Measurements from ENCODE around the gene MST1R.
A peak's percentile ranks its signal among the peaks of the same experiment; 100 is the strongest.

The MST1R gene

GRCh38 chr3:49856181-49857005 is 47.3 kb downstream of the MST1R start, which contains the start of gene TRAIP:
Gene TRAIP (minus strand): TSS chr3:49856564. CDS start chr3:49856453, 111 bp downstream.
- peak; percentile 58 for FAIRE-seq
- TF ChIP-seq POLR2A (IDR thresholded peaks at IDR 0.05; ENCODE audit: low read depth, low read length) = peak; percentile 56; the same call in 1 of the 2 replicates
- DNase-seq (ENCODE audit: insufficient read length, low spot score) = peak; percentile 97

DNA sequence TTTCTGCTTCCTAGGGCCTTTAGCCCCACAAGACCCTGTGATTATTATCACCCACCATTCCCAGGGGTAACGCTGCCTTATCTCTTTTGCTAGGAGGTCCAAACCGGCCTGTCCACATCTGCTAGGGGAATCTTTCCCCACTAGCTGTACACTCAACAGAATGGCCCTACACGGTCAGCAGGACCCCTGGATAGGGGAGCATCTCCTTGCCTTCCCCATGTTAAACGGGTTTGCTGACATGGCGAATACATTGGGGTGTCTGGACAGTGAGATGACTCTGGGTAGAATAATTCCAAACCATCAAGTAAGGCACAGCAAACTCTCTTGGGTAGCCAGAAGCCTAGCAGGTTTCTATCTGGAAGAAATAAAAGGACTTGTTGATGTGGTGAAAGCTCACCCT is 48.0 kb downstream of the MST1R start:
- DNase-seq (ENCODE audit: insufficient read length, low spot score) (no peak), FAIRE-seq (no peak)
- TF ChIP-seq POLR2A (IDR thresholded peaks at IDR 0.05; ENCODE audit: low read depth, low read length) = no peak

- no peak for TF ChIP-seq POLR2A (IDR thresholded peaks at IDR 0.05; ENCODE audit: low read depth, low read length)
- no peak for FAIRE-seq
- no peak for DNase-seq (ENCODE audit: insufficient read length, low spot score)
Observed at GRCh38 chr3:49845694-49846093, 58.0 kb downstream of the MST1R start.

DNA sequence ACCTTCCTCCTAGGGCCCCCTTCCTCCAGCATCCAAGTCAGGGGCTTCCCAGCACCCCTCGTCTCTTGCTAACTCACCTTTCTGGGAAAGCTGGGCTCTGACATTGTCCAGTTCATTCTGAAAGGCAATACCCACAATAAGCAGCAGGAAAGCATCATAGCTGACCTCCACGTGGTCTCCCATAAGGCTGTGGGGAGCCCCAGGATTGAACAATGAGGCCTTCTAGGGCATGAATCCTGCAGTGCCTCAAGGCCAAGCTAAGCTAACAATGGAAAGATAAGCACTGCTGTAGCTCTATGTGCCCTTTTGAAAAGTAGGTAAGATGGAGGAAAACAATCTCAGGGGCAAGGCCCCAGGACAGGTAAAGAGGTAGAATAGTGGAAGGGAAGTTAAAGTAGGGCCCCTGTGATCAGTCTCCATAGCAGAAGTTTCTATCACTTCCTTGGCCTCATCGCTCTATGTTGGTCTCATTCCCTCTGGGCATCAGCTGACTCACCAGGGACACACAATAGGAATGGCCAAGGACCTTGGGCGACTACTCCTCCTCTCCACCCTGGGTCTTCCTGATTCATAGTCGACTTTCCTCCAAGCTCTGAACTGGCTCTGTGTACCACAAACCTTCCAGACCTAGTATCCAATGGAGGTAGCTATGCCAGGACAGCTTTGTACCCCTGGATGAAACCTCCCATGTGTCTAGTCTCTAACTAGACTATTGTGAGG is 59.0 kb downstream of the MST1R start:
- TF ChIP-seq POLR2A (IDR thresholded peaks at IDR 0.05; ENCODE audit: low read depth, low read length) = no peak
- FAIRE-seq (no peak), DNase-seq (ENCODE audit: insufficient read length, low spot score) (no peak)

GRCh38 chr3:49842843-49843517 is 60.7 kb downstream of the MST1R start:
- FAIRE-seq = no peak
- no peak for TF ChIP-seq POLR2A (IDR thresholded peaks at IDR 0.05; ENCODE audit: low read depth, low read length)
- DNase-seq (ENCODE audit: insufficient read length, low spot score) = no peak

- no peak for FAIRE-seq
Observed at GRCh38 chr3:49841806-49842205, 61.9 kb downstream of the MST1R start.

DNA sequence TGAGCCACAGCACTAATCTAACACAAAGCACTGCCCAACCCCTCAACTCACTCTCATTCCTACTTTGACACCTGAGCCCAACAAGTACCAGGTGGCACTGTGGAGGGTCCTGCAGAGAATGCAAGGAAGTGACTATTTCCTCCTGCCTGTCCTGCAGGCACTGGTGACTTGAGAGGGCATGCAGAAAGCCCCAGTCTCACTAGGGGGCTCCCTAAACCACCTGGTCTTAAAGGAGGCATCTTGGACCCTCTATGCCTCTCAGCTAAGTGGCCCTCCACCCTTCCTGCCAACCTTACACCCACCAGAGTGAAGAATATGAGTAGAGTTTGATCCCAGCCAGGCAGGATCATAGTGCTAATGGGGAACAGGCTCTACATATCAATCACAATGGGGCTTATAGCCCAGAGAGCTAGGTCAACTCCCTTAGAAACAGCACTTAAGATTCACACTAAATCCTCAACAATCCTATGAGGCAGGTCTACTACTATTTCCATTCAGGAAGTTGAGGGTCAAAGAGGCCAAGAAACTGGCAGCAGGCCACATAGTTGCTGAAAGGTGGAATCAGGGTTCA is 62.5 kb downstream of the MST1R start:
- DNase-seq (ENCODE audit: insufficient read length, low spot score) = no peak
- TF ChIP-seq POLR2A (IDR thresholded peaks at IDR 0.05; ENCODE audit: low read depth, low read length) = no peak
- no peak for FAIRE-seq

More at GRCh38 chr3:49841806-49842205, 61.9 kb downstream of the MST1R start:
- DNase-seq (ENCODE audit: insufficient read length, low spot score) = no peak
- TF ChIP-seq POLR2A (IDR thresholded peaks at IDR 0.05; ENCODE audit: low read depth, low read length) = no peak

DNA sequence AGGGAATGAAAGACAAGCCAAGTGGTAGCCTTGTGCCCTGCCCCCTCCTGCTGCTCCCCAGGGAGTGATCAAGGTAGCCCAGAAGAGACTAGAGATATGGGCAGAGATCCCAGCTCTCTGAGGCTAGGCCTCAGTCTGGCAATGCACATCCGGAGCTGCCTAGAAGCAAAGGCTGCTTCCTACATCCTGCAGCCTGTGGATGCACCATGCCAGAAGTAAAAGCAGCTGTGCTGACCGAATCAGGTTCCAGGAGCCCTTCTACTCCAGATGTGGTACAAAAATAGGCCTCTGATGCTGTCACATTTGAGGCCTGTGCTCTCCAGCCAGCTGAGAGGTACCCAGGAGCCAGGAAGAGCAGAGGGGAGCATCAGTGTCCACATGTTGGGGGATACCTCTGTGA is 63.3 kb downstream of the MST1R start:
- FAIRE-seq (no peak), DNase-seq (ENCODE audit: insufficient read length, low spot score) (no peak)
- no peak for TF ChIP-seq POLR2A (IDR thresholded peaks at IDR 0.05; ENCODE audit: low read depth, low read length)

GRCh38 chr3:49839193-49839809 is 64.4 kb downstream of the MST1R start:
- FAIRE-seq (no peak), DNase-seq (ENCODE audit: insufficient read length, low spot score) (peak; percentile 57)
- no peak for TF ChIP-seq POLR2A (IDR thresholded peaks at IDR 0.05; ENCODE audit: low read depth, low read length)

Data from H54 (cell line).